OCI-LY3 (cell line): ENCODE data around the gene MICB.

Experiments
- H2AFZ ChIP-seq: fragments of 200-600, 300-600 bp; shearing (Covaris generic); 2 replicates; pipeline ENCODE4 v1.6.0; 2014; ENCODE audit warnings: antibody characterized with exemption, low read depth, low read length
- H3K27ac ChIP-seq: fragments of 200-600, 300-600 bp; sonication (generic); 2 replicates; pipeline ENCODE4 v1.5.1; 2014; ENCODE audit warnings: mild to moderate bottlenecking, low read length, moderate library complexity, mixed read lengths
- H3K27me3 ChIP-seq: fragments of 200-600, 300-600 bp; sonication (generic); 2 replicates; pipeline ENCODE4 v1.6.1; 2014; ENCODE audit warnings: low read depth, low read length, mixed read lengths
- H3K36me3 ChIP-seq: fragments of 200-600, 300-600 bp; sonication (generic); replicated peaks from 2 replicates; pipeline ENCODE3; 2014; ENCODE audit warnings: low read depth, low read length, mixed read lengths
- H3K4me1 ChIP-seq: fragments of 300-600, 200-600 bp; sonication (generic); 2 replicates; pipeline ENCODE4 v1.6.1; 2014; ENCODE audit warnings: low read length, mixed read lengths
- H3K4me2 ChIP-seq: fragments of 200-600, 300-600 bp; sonication (generic); 2 replicates; pipeline ENCODE4 v1.6.1; 2014; ENCODE audit warnings: low read length, mixed read lengths
- H3K4me3 ChIP-seq: fragments of 300-600, 200-600 bp; sonication (generic); 2 replicates; pipeline ENCODE4 v1.5.1; 2014; ENCODE audit warnings: antibody characterized with exemption, mild to moderate bottlenecking, low read length, moderate library complexity
- H3K79me2 ChIP-seq: fragments of 300-600, 200-600 bp; shearing (Covaris generic); 2 replicates; pipeline ENCODE4 v1.6.1; 2014; ENCODE audit warnings: mild to moderate bottlenecking, low read length, mixed read lengths
- H3K9ac ChIP-seq: fragments of 300-600, 200-600 bp; shearing (Covaris generic); 2 replicates; pipeline ENCODE4 v1.6.0; 2014; ENCODE audit warnings: mild to moderate bottlenecking, low read length, moderate library complexity
- H3K9me3 ChIP-seq: fragments of 200-600, 300-600 bp; shearing (Covaris generic); 2 replicates; pipeline ENCODE4 v1.6.1; 2014; ENCODE audit warnings: low read length, mixed read lengths; ENCODE audit not compliant: insufficient read depth
- H4K20me1 ChIP-seq: fragments of 200-600, 300-600 bp; sonication (generic); 2 replicates; pipeline ENCODE4 v1.6.1; 2016; ENCODE audit warnings: low read length, mixed read lengths; ENCODE audit not compliant: insufficient read depth
- CTCF ChIP-seq: fragments of 200-600, 300-600 bp; sonication (generic); IDR thresholded peaks from 2 replicates; pipeline ENCODE4 v1.5.1; 2014; ENCODE audit warnings: antibody characterized with exemption, low read length, low read depth
- EZH2phosphoT487 ChIP-seq: fragments of 200-600 bp; shearing (Covaris generic); IDR thresholded peaks from 2 replicates; pipeline ENCODE4 v1.6.1; 2018; ENCODE audit warnings: antibody characterized with exemption, mixed run types, low read depth

Gene MICB

GRCh38 chr6:31543639-31544038 lies 45.7 kb downstream of the MICB start:
- TF ChIP-seq CTCF (no peak), EZH2phosphoT487 (no peak)
- H3K79me2 ChIP-seq: peaks cover 52% of the 10 kb centered on the region
- no peak overlapping the region for H3K9ac ChIP-seq
- H3K4me2 ChIP-seq: no peak overlapping the region
- H3K4me1 ChIP-seq: peaks cover 35% of the 10 kb centered on the region
- H3K36me3 ChIP-seq: peaks cover 23% of the 10 kb centered on the region
- H4K20me1 ChIP-seq: peaks cover 26% of the 10 kb centered on the region
- H3K27ac ChIP-seq: no peak overlapping the region
- H3K9me3 ChIP-seq: no peaks in the 10 kb centered on the region
- H2AFZ ChIP-seq: no peak overlapping the region
- H3K27me3 ChIP-seq: no peaks in the 10 kb centered on the region
- H3K4me3 ChIP-seq: no peak overlapping the region

- H3K27ac ChIP-seq: no peak overlapping the region
- no peak overlapping the region for H3K4me3 ChIP-seq
- no peaks in the 10 kb centered on the region for H3K27me3 ChIP-seq
- no peaks in the 10 kb centered on the region for H3K9me3 ChIP-seq
- H4K20me1 ChIP-seq: peaks cover 16% of the 10 kb centered on the region
- no peak overlapping the region for H2AFZ ChIP-seq
- H3K36me3 ChIP-seq: peaks cover 17% of the 10 kb centered on the region
- TF ChIP-seq EZH2phosphoT487 (no peak), CTCF (no peak)
- H3K79me2 ChIP-seq: peaks cover 42% of the 10 kb centered on the region
- no peak overlapping the region for H3K4me2 ChIP-seq
- H3K4me1 ChIP-seq: peaks cover 27% of the 10 kb centered on the region
- no peak overlapping the region for H3K9ac ChIP-seq
Measured at GRCh38 chr6:31544676-31545075, 46.7 kb downstream of the MICB start.

GRCh38 chr6:31545291-31545690 lies 47.3 kb downstream of the MICB start:
- Histone ChIP-seq H3K9ac (no peak overlapping the region), H3K27ac (no peak overlapping the region), H3K4me2 (no peak overlapping the region), H4K20me1 (peaks cover 10% of the 10 kb centered on the region), H3K36me3 (peaks cover 11% of the 10 kb centered on the region), H3K4me3 (no peak overlapping the region), H3K4me1 (peaks cover 24% of the 10 kb centered on the region), H3K9me3 (no peaks in the 10 kb centered on the region), H2AFZ (no peak overlapping the region), H3K27me3 (no peaks in the 10 kb centered on the region), H3K79me2 (peaks cover 36% of the 10 kb centered on the region)
- TF ChIP-seq EZH2phosphoT487 (no peak), CTCF (no peak)

GRCh38 chr6:31546339-31546957 lies 48.5 kb downstream of the MICB start, which contains the start of gene ATP6V1G2:
Gene ATP6V1G2 (minus strand): TSS chr6:31546608. CDS start chr6:31546559, 49 bp downstream.
- no peaks in the 10 kb centered on the region for H3K27me3 ChIP-seq
- H3K4me1 ChIP-seq: peaks cover 23% of the 10 kb centered on the region
- peak within 1 kb of the TSS; percentile 81 for H3K4me3 ChIP-seq
- peaks cover 27% of the 10 kb centered on the region for H3K79me2 ChIP-seq
- no peaks in the 10 kb centered on the region for H4K20me1 ChIP-seq
- no peaks in the 10 kb centered on the region for H3K9me3 ChIP-seq
- peak within 1 kb of the TSS; percentile 48 for H3K27ac ChIP-seq
- TF ChIP-seq CTCF (peak; percentile 93), EZH2phosphoT487 (no peak)
- H3K9ac ChIP-seq: peak within 1 kb of the TSS; percentile 74
- peak within 1 kb of the TSS; percentile 84 for H3K4me2 ChIP-seq
- H3K36me3 ChIP-seq: peaks cover 4% of the 10 kb centered on the region
- H2AFZ ChIP-seq: peak within 1 kb of the TSS; percentile 76
